ENCODE measurements around the gene ANTKMT.

ANTKMT gene, protein sequence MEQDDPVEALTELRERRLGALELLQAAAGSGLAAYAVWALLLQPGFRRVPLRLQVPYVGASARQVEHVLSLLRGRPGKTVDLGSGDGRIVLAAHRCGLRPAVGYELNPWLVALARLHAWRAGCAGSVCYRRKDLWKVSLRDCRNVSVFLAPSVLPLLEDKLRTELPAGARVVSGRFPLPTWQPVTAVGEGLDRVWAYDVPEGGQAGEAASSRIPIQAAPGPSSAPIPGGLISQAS

DNA sequence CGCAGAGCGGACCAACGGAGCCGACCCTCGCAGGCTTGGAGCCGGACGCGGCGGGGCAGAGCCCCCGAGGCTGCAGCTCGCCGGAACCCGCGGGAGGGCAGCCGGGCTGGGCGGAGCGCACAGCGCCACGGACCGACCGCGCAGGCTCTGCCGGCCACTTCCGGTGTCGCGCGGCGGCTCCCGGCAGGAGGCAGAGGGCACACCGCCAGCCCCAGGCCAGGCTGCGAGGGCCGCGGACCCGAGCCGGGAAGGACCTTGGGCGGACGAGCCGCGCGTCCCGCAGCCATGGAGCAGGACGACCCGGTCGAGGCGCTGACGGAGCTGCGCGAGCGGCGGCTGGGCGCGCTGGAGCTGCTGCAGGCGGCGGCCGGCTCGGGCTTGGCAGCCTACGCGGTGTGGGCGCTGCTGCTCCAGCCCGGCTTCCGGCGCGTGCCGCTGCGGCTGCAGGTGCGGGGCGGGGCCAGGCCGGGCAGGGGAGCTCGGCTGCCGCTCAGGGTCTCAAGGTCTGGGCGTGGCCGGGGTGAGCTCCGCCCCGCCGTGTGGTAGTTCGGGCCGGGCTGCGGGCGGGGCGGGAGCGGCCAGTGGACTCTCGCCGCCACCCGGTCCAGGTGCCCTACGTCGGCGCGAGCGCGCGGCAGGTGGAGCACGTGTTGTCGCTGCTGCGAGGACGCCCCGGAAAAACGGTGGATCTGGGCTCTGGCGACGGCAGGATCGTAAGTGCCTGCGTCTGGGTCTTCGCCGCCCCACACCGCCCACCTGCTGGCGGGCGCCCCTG, at the start of gene ANTKMT:
Gene ANTKMT (plus strand): TSS at position 157 of the 775 bp plus-strand sequence. CDS start 129 bp downstream, at position 286.
- TF ChIP-seq, protein P1, sequence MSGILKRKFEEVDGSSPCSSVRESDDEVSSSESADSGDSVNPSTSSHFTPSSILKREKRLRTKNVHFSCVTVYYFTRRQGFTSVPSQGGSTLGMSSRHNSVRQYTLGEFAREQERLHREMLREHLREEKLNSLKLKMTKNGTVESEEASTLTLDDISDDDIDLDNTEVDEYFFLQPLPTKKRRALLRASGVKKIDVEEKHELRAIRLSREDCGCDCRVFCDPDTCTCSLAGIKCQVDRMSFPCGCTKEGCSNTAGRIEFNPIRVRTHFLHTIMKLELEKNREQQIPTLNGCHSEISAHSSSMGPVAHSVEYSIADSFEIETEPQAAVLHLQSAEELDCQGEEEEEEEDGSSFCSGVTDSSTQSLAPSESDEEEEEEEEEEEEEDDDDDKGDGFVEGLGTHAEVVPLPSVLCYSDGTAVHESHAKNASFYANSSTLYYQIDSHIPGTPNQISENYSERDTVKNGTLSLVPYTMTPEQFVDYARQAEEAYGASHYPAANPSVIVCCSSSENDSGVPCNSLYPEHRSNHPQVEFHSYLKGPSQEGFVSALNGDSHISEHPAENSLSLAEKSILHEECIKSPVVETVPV (CRISPR knock-in tag; IDR thresholded peaks at IDR 0.05) = no peak
- no peak for TF ChIP-seq ARNTL (CRISPR knock-in tag; IDR thresholded peaks at IDR 0.05; ENCODE audit: borderline replicate concordance, low read depth)
- TF ChIP-seq, protein P2, sequence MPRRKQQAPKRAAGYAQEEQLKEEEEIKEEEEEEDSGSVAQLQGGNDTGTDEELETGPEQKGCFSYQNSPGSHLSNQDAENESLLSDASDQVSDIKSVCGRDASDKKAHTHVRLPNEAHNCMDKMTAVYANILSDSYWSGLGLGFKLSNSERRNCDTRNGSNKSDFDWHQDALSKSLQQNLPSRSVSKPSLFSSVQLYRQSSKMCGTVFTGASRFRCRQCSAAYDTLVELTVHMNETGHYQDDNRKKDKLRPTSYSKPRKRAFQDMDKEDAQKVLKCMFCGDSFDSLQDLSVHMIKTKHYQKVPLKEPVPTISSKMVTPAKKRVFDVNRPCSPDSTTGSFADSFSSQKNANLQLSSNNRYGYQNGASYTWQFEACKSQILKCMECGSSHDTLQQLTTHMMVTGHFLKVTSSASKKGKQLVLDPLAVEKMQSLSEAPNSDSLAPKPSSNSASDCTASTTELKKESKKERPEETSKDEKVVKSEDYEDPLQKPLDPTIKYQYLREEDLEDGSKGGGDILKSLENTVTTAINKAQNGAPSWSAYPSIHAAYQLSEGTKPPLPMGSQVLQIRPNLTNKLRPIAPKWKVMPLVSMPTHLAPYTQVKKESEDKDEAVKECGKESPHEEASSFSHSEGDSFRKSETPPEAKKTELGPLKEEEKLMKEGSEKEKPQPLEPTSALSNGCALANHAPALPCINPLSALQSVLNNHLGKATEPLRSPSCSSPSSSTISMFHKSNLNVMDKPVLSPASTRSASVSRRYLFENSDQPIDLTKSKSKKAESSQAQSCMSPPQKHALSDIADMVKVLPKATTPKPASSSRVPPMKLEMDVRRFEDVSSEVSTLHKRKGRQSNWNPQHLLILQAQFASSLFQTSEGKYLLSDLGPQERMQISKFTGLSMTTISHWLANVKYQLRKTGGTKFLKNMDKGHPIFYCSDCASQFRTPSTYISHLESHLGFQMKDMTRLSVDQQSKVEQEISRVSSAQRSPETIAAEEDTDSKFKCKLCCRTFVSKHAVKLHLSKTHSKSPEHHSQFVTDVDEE (CRISPR knock-in tag; IDR thresholded peaks at IDR 0.05) = 0 out of 2 replicates have a peak, but pooled peaks have one; percentile 23
- no peak for TF ChIP-seq SNAI2 (CRISPR knock-in tag; IDR thresholded peaks at IDR 0.05)
- TF ChIP-seq GLIS3 (CRISPR knock-in tag; IDR thresholded peaks at IDR 0.05) = 0 out of 2 replicates have a peak, but pooled peaks have one; percentile 48
- TF ChIP-seq ZFP3 (CRISPR knock-in tag; IDR thresholded peaks at IDR 0.05) = 0 out of 2 replicates have a peak, but pooled peaks have one; percentile 48
- ATAC-seq = peak; percentile 66

DNA sequence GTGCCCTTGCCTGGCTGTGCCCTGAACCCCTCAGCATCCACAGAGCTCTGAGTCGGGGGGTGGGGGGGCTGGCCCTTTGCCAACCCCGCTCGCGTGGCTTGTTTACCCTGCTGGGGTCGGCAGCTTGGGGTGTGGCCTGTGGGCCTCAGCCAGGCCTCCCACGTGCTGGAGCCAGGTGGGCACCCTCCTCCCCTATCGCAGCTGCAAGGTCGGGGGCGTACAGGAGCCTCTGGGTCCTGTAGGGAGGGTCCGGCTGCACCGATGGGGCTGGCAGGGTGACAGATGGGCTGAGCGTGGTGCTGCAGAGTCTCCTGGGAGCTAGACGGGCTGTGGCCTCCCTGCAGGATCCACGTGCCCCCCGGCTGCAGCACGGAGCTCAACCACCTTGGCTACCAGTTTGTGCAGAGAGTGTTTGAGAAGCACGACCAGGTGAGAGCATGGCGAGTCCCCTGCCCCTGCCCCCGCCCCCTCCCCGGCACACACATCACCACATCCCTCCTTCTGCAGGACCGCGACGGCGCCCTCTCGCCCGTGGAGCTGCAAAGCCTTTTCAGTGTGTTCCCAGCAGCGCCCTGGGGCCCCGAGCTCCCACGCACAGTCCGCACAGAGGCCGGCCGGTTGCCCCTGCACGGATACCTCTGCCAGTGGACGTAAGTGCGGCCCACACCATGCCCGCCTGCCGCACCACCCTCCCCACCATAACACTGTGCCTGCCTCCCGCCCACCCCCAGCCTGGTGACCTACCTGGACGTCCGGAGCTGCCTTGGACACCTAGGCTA, 49.4 kb upstream of the ANTKMT start:
- TF ChIP-seq ZNF8 (CRISPR knock-in tag; IDR thresholded peaks at IDR 0.05) (no peak), GLIS3 (CRISPR knock-in tag; IDR thresholded peaks at IDR 0.05) (no peak), PPARA (CRISPR knock-in tag; IDR thresholded peaks at IDR 0.05; ENCODE audit: borderline replicate concordance) (no peak), ARNTL (CRISPR knock-in tag; IDR thresholded peaks at IDR 0.05; ENCODE audit: borderline replicate concordance, low read depth) (no peak), ZNF565 (CRISPR knock-in tag; conservative IDR thresholded peaks at IDR 0.05; ENCODE audit: low read depth) (no peak), CSDC2 (CRISPR knock-in tag; IDR thresholded peaks at IDR 0.05) (no peak), TCF4 (CRISPR knock-in tag; IDR thresholded peaks at IDR 0.05; ENCODE audit: borderline replicate concordance) (no peak), ESRRG (CRISPR knock-in tag; IDR thresholded peaks at IDR 0.05) (no peak), ZFP3 (CRISPR knock-in tag; IDR thresholded peaks at IDR 0.05) (no peak), TOX (CRISPR knock-in tag; IDR thresholded peaks at IDR 0.05; ENCODE audit: borderline replicate concordance) (no peak), SNAI2 (CRISPR knock-in tag; IDR thresholded peaks at IDR 0.05) (no peak)
- TF ChIP-seq, protein P1 (CRISPR knock-in tag; IDR thresholded peaks at IDR 0.05) = no peak
- TF ChIP-seq, protein P2 (CRISPR knock-in tag; IDR thresholded peaks at IDR 0.05) = no peak
- TF ChIP-seq, protein P3, sequence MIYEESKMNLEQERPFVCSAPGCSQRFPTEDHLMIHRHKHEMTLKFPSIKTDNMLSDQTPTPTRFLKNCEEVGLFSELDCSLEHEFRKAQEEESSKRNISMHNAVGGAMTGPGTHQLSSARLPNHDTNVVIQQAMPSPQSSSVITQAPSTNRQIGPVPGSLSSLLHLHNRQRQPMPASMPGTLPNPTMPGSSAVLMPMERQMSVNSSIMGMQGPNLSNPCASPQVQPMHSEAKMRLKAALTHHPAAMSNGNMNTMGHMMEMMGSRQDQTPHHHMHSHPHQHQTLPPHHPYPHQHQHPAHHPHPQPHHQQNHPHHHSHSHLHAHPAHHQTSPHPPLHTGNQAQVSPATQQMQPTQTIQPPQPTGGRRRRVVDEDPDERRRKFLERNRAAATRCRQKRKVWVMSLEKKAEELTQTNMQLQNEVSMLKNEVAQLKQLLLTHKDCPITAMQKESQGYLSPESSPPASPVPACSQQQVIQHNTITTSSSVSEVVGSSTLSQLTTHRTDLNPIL (CRISPR knock-in tag; IDR thresholded peaks at IDR 0.05; ENCODE audit: low read depth) = no peak
- ATAC-seq = no peak

DNA sequence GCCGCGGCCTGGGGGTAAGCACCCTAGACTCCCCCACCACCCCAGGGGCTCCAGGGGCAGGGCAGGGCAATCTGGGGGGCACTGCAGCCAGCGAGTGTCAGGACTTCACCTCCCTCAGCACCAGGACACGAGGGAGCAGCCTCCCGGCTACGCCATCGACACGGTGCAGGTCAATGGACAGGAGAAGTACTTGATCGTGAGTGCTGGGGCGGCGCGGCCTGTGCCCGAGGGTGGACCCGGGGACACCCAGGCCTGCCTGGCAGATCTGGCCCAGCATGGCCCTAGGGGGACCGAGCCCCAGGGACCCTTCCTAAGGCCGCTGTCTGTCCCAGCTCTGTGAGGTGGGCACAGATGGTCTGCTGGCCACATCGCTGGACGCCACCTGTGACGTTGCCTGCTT, 48.6 kb upstream of the ANTKMT start:
- ATAC-seq = no peak
- TF ChIP-seq, protein P4, sequence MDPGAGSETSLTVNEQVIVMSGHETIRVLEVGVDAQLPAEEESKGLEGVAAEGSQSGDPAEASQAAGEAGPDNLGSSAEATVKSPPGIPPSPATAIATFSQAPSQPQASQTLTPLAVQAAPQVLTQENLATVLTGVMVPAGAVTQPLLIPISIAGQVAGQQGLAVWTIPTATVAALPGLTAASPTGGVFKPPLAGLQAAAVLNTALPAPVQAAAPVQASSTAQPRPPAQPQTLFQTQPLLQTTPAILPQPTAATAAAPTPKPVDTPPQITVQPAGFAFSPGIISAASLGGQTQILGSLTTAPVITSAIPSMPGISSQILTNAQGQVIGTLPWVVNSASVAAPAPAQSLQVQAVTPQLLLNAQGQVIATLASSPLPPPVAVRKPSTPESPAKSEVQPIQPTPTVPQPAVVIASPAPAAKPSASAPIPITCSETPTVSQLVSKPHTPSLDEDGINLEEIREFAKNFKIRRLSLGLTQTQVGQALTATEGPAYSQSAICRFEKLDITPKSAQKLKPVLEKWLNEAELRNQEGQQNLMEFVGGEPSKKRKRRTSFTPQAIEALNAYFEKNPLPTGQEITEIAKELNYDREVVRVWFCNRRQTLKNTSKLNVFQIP (CRISPR knock-in tag; IDR thresholded peaks at IDR 0.05; ENCODE audit: borderline replicate concordance, low read depth) = no peak
- TF ChIP-seq ZFP3 (CRISPR knock-in tag; IDR thresholded peaks at IDR 0.05) (no peak), RARB (CRISPR knock-in tag; IDR thresholded peaks at IDR 0.05) (no peak), PPARA (CRISPR knock-in tag; IDR thresholded peaks at IDR 0.05; ENCODE audit: borderline replicate concordance) (no peak), ARNTL (CRISPR knock-in tag; IDR thresholded peaks at IDR 0.05; ENCODE audit: borderline replicate concordance, low read depth) (no peak), SNAI2 (CRISPR knock-in tag; IDR thresholded peaks at IDR 0.05) (no peak), ISL1 (CRISPR knock-in tag; IDR thresholded peaks at IDR 0.05) (no peak), ZNF565 (CRISPR knock-in tag; conservative IDR thresholded peaks at IDR 0.05; ENCODE audit: low read depth) (no peak), GLIS3 (CRISPR knock-in tag; IDR thresholded peaks at IDR 0.05) (no peak)
- TF ChIP-seq, protein P3 (CRISPR knock-in tag; IDR thresholded peaks at IDR 0.05; ENCODE audit: low read depth) = no peak
